Measurements from ENCODE around the gene TSPAN33.
"Not testable (repeated sequence)": the region's sequence is repeated elsewhere in the genome, so short reads cannot be mapped to it uniquely, and the experiment has no call there.

Gene TSPAN33

GRCh38 chr7:129210256-129210988 is 65.9 kb downstream of the TSPAN33 start:
- DNase-seq: peak; percentile 59

DNA sequence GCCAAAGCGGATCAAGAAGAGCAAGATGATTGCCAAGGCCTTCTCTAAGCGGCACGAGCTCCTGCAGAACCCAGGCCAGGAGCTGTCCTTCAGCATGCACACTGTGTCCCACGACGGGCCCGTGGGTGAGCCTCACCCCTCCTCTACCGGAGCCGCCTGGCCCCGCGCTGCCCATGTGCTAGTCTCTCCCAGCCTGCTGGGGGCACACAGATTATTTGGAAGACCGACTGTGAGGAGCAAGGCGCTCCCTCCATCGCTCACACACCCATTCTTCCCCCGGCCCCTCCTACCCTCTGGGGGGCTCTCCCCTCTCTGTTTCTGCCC is 66.4 kb downstream of the TSPAN33 start:
- DNase-seq: no peak

- DNase-seq: no peak
Observed at GRCh38 chr7:129212126-129212525, 67.6 kb downstream of the TSPAN33 start.

GRCh38 chr7:129212596-129212995 is 68.1 kb downstream of the TSPAN33 start:
- DNase-seq: no peak

DNA sequence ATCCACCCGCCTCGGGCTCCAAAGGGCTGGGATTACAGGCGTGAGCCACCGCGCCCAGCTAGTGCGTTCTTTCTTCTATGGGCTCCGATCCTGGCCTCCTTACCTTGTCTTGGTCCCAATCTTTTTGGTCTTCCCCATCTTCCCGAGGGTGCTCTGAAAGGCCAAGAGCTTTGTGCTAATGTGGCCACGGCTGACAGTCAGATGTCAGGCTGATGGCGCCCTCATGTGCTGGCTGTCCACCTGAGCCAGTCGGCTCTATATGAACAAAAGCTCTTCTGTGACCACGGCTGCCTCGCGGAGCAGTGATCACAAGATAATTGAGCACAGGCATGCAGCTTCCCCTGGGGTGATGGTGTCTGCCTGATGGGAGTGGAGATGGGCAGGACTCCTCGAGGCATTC is 69.3 kb downstream of the TSPAN33 start:
- no peak for DNase-seq

DNA sequence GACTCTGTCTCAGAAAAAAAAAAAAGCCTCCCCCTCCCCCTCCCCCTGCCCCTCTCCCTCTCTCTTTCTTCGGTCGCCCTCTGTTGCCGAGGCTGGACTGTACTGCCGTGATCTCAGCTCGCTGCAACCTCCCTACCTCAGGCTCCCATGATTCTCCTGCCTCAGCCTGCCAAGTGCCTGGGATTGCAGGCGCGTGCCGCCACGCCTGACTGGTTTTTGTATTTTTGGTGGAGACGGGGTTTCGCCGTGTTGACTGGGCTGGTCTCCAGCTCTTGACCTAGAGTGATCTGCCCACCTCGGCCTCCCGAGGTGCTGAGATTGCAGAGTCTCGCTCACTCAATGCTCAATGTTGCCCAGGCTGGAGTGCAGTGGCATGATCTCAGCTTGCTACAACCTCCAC is 71.2 kb downstream of the TSPAN33 start:
- not testable (repeated sequence) for DNase-seq

GRCh38 chr7:129216101-129216715 is 71.7 kb downstream of the TSPAN33 start:
- DNase-seq: not testable (repeated sequence)

DNA sequence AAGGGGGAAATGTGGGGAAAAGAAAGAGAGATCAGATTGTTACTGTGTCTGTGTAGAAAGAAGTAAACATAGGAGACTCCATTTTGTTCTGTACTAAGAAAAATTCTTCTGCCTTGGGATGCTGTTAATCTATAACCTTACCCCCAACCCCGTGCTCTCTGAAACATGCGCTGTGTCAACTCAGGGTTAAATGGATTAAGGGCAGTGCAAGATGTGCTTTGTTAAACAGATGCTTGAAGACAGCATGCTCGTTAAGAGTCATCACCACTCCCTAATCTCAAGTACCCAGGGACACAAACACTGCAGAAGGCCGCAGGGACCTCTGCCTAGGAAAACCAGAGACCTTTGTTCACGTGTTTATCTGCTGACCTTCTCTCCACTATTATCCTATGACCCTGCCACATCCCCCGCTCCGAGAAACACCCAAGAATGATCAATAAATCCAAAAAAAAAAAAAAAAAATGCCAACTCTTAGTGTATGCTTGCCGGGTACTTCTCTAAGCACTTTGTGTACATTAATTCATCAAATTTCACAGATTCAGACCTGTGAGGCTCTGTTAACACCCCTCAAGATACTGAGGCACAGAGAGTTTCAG is 72.4 kb downstream of the TSPAN33 start:
- DNase-seq: not testable (repeated sequence)

GRCh38 chr7:129218514-129219062 is 74.1 kb downstream of the TSPAN33 start:
- DNase-seq: peak; percentile 76

DNA sequence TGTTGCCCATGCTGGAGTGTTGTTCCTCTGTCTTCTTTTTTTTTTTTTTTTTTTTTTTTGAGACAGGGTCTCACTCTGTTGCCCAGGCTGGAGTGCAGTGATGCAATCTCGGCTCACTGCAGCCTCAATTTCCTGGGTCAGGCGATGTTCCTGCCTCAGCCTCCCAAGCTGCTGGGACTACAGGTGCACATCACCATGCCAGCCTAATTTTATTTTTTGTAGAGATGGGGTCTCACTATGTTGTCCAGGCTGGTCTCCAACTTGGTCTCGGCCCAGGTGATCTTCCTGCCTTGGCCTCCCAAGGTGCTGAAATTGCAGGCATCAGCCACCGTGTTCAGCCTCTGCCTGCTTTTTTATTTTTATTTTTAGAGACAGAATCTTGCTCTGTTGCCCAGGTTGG is 74.7 kb downstream of the TSPAN33 start:
- DNase-seq: not testable (repeated sequence)
